Measurements from ENCODE around the gene PI4KB. TPM values are rescaled to one million over a fixed set of nuclear protein-coding genes. Genes with fewer than 3 reads are reported as not detected.

PI4KB gene
- total and polyA plus RNA-seq, 2 experiments from 2014 or later, result 15.3 to 25.5 TPM

- Histone ChIP-seq H3K27me3 (ENCODE audit: insufficient read depth) (no peaks in the 10 kb centered on the region), H3K79me2 (replicated peaks; ENCODE audit: insufficient read depth) (no peaks in the 10 kb centered on the region), H3K27ac (ENCODE audit: low read depth) (no peak overlapping the region), H4K20me1 (replicated peaks; ENCODE audit: insufficient read depth) (peaks cover 6% of the 10 kb centered on the region), H3K4me3 (no peak overlapping the region), H3F3A (replicated peaks; ENCODE audit: low read depth) (0 out of 2 replicates have a peak, but pooled peaks cover 4% of the 10 kb centered on the region), H3K4me1 (ENCODE audit: insufficient read depth) (peaks cover 10% of the 10 kb centered on the region; the same call in 1 of the 2 replicates), H3K9me2 (ENCODE audit: insufficient read depth) (no peaks in the 10 kb centered on the region), H2AFZ (no peak overlapping the region), H3K36me3 (ENCODE audit: insufficient read depth) (peaks cover 3% of the 10 kb centered on the region; the same call in 1 of the 2 replicates), H3K4me2 (no peak overlapping the region)
- TF ChIP-seq ZNF331 (CRISPR knock-in tag; IDR thresholded peaks at IDR 0.05; ENCODE audit: low read depth) (no peak), JUNB (IDR thresholded peaks at IDR 0.05; ENCODE audit: unreplicated experiment) (no peak), NANOG (IDR thresholded peaks at IDR 0.05; ENCODE audit: borderline replicate concordance) (no peak), EZH2phosphoT487 (IDR thresholded peaks at IDR 0.05; ENCODE audit: unreplicated experiment) (no peak), CREB1 (CRISPR knock-in tag; IDR thresholded peaks at IDR 0.05; ENCODE audit: low read depth) (no peak), ETS1 (IDR thresholded peaks at IDR 0.05) (no peak), REST (IDR thresholded peaks at IDR 0.05; ENCODE audit: unreplicated experiment) (no peak), STAT1 (IDR thresholded peaks at IDR 0.05; ENCODE audit: unreplicated experiment) (no peak), ZNF114 (CRISPR knock-in tag; IDR thresholded peaks at IDR 0.05) (no peak), POLR2AphosphoS5 (IDR thresholded peaks at IDR 0.05; ENCODE audit: low read depth) (no peak), CTCF (conservative IDR thresholded peaks at IDR 0.05; ENCODE audit: low read depth in 2 of 2) (no peak), EZH2 (IDR thresholded peaks at IDR 0.05; ENCODE audit: low read depth, unreplicated experiment) (no peak), ZNF462 (CRISPR knock-in tag; IDR thresholded peaks at IDR 0.05) (no peak)
- no peak overlapping the region for H3K4me3 Mint-ChIP-seq
- DNase-seq (ENCODE audit: low spot score), result no peak
- H3K27me3 Mint-ChIP-seq (ENCODE audit: insufficient read depth, low read depth, poor library complexity), result peaks cover 4% of the 10 kb centered on the region
- no peaks in the 10 kb centered on the region for H3K9me3 Mint-ChIP-seq
- ATAC-seq, result no peak
- H3K27ac Mint-ChIP-seq, result no peak overlapping the region
- peaks cover 10% of the 10 kb centered on the region for H3K36me3 Mint-ChIP-seq (ENCODE audit: low read depth)
- H3K4me1 Mint-ChIP-seq, result peaks cover 18% of the 10 kb centered on the region
These were observed 13.7 kb downstream of the PI4KB start for GRCh38 chr1:151313501-151313900.
